HCT116 (cell line): ENCODE data around the gene SP3. TPM values are rescaled to one million over a fixed set of nuclear protein-coding genes. Genes with fewer than 3 reads are reported as not detected.

Source experiments
- ATAC-seq: fragments of 200-7000 bp; cut with Tn5 transposase; 2 replicates; pipeline ENCODE4 v1.9.1; 2020; ENCODE audit warnings: mild to moderate bottlenecking, moderate library complexity
- BruUV-seq: library from RNA; stranded (reverse); fragments of 400-500 nt; replicated peaks from 2 replicates; lab custom pipeline; 2021; lab: Mats Ljungman, UMichigan
- CTCF ChIA-PET: fragments of 300-600 bp; sonication (Branson Sonifier 250); formaldehyde crosslinking; loops from one replicate; lab custom pipeline; 2021; ENCODE audit warnings: antibody characterized with exemption; lab: Charles Lee
- POLR2A ChIA-PET: fragments of 300-600, 350-600 bp; sonication (Branson Sonifier 250); formaldehyde crosslinking; loops from one replicate; lab custom pipeline; 2021; ENCODE audit warnings: antibody characterized with exemption; lab: Charles Lee
- RAD21 ChIA-PET, 2 experiments: fragments of 300-600 bp; sonication (Branson Sonifier 250); formaldehyde crosslinking; loops; one replicate each; lab custom pipeline; 2023; ENCODE audit warnings: low total read pairs in 2 of 2; ENCODE audit not compliant: uncharacterized antibody in 2 of 2, unreplicated experiment in 2 of 2, low non-redundant PET in 1 of 2; lab: Charles Lee
- DNase-seq: peaks from one replicate; pipeline ENCODE4 v3.0.0-alpha.2; 2010; ENCODE audit warnings: low read depth, low spot score
- H2AFZ ChIP-seq: fragments of 200-600 bp; shearing (Covaris generic), sonication (generic); 2 replicates; pipeline ENCODE4 v1.6.1; 2017; ENCODE audit warnings: low read depth, mixed run types, mixed read lengths, antibody characterized with exemption, low read length; ENCODE audit not compliant: poor library complexity, severe bottlenecking
- H3K27ac ChIP-seq: 2 replicates; pipeline ENCODE4 v1.5.1; 2012; ENCODE audit warnings: low read depth, low read length
- H3K27me3 ChIP-seq: fragments of 200-600 bp; sonication (generic); 2 replicates; pipeline ENCODE4 v1.6.1; 2016; ENCODE audit warnings: mixed run types, low read length, mixed read lengths; ENCODE audit not compliant: insufficient read depth
- H3K36me3 ChIP-seq, 2 experiments: fragments of 200-500 bp in 1 of 2; fragments of 200-600 bp in 1 of 2; sonication (Bioruptor generic) in 1 of 2; sonication (generic) in 1 of 2; 2 replicates each; pipeline versions ENCODE4 v1.5.1 to v1.6.1; 2014 to 2016; ENCODE audit warnings: low read length in 2 of 2, inconsistent platforms in 1 of 2, mixed read lengths in 1 of 2, mixed run types in 1 of 2; ENCODE audit not compliant: insufficient read depth in 2 of 2, control insufficient read depth in 1 of 2
- H3K4me1 ChIP-seq, 2 experiments: fragments of 200-600 bp in 1 of 2; sonication (generic) in 1 of 2; 2 replicates each; pipeline versions ENCODE4 v1.5.1 to v1.6.1; 2012 to 2017; ENCODE audit warnings: low read length in 2 of 2, inconsistent platforms in 1 of 2, mild to moderate bottlenecking in 1 of 2, mixed read lengths in 1 of 2, mixed run types in 1 of 2, moderate library complexity in 1 of 2; ENCODE audit not compliant: insufficient read depth in 2 of 2, control insufficient read depth in 1 of 2
- H3K4me2 ChIP-seq: fragments of 200-600 bp; sonication (generic); 2 replicates; pipeline ENCODE4 v1.6.1; 2017; ENCODE audit warnings: mixed run types, low read length, mixed read lengths
- H3K4me3 ChIP-seq, 2 experiments: fragments of 200-600 bp in 1 of 2; sonication (generic) in 1 of 2; replicated peaks in 1 of 2; 2 replicates each; pipeline ENCODE4 v1.5.1; 2011 to 2016; ENCODE audit warnings: low read length in 2 of 2, control low read depth in 1 of 2, low read depth in 1 of 2, mild to moderate bottlenecking in 1 of 2, mixed read lengths in 1 of 2, mixed run types in 1 of 2
- H3K79me2 ChIP-seq: fragments of 200-600 bp; sonication (generic); 2 replicates; pipeline ENCODE4 v1.6.1; 2017; ENCODE audit warnings: mild to moderate bottlenecking, mixed run types, low read length, moderate library complexity, mixed read lengths; ENCODE audit not compliant: insufficient read depth
- H3K9ac ChIP-seq: fragments of 200-600 bp; sonication (generic); 2 replicates; pipeline ENCODE4 v1.6.1; 2016; ENCODE audit warnings: low read length, mixed read lengths
- H3K9me2 ChIP-seq: fragments of 200-600 bp; sonication (generic), shearing (Covaris generic); 2 replicates; pipeline ENCODE4 v1.6.1; 2017; ENCODE audit warnings: mixed run types, mild to moderate bottlenecking, moderate library complexity; ENCODE audit not compliant: insufficient read depth
- H3K9me3 ChIP-seq, 2 experiments: fragments of 200-500 bp in 1 of 2; fragments of 200-600 bp in 1 of 2; sonication (Bioruptor generic) in 1 of 2; sonication (generic) in 1 of 2; 2 replicates each; pipeline ENCODE4 v1.6.1; 2014 to 2017; ENCODE audit warnings: low read length in 2 of 2, mixed read lengths in 2 of 2, inconsistent platforms in 1 of 2, low read depth in 1 of 2, mild to moderate bottlenecking in 1 of 2, mixed run types in 1 of 2, moderate library complexity in 1 of 2; ENCODE audit not compliant: control insufficient read depth in 1 of 2, insufficient read depth in 1 of 2
- H4K20me1 ChIP-seq: fragments of 200-600 bp; sonication (generic), shearing (Covaris generic); 2 replicates; pipeline ENCODE4 v1.6.1; 2017; ENCODE audit warnings: mixed run types, mild to moderate bottlenecking, moderate library complexity; ENCODE audit not compliant: insufficient read depth
- CEBPB ChIP-seq: IDR thresholded peaks from 2 replicates; pipeline ENCODE4 v1.6.1; 2012; ENCODE audit warnings: low read depth
- EZH2 ChIP-seq: fragments of 200-600 bp; sonication (generic); IDR thresholded peaks from 2 replicates; pipeline ENCODE4 v1.6.1; 2017; ENCODE audit warnings: antibody characterized with exemption, mixed run types
- EZH2phosphoT487 ChIP-seq: fragments of 200-600 bp; IDR thresholded peaks from 2 replicates; pipeline ENCODE4 v1.6.1; 2018; ENCODE audit warnings: antibody characterized with exemption, borderline replicate concordance
- JUND ChIP-seq: IDR thresholded peaks from 2 replicates; pipeline ENCODE4 v1.6.1; 2012
- RAD21 ChIP-seq: IDR thresholded peaks from 2 replicates; pipeline ENCODE4 v1.6.1; 2012; ENCODE audit warnings: low read depth, mild to moderate bottlenecking
- SP1 ChIP-seq: IDR thresholded peaks from 2 replicates; pipeline ENCODE4 v1.6.1; 2012; ENCODE audit warnings: low read depth
- ZBTB33 ChIP-seq: IDR thresholded peaks from 2 replicates; pipeline ENCODE4 v1.6.1; 2011; ENCODE audit warnings: mild to moderate bottlenecking, low read length, moderate library complexity; ENCODE audit not compliant: insufficient replicate concordance; ENCODE audit errors: extremely low read depth
- ZFX ChIP-seq: fragments of 450-650 bp; IDR thresholded peaks from 2 replicates; pipeline ENCODE4 v1.6.1; 2017
- ZNF274 ChIP-seq: fragments of 200-500 bp; sonication (Bioruptor generic); IDR thresholded peaks from 2 replicates; pipeline ENCODE4 v1.6.1; 2014; ENCODE audit warnings: mild to moderate bottlenecking, low read depth, low read length, inconsistent platforms
- intact Hi-C: fragments of 100-400 bp; cut with micrococcal nuclease; formaldehyde crosslinking; loops from 2 replicates; pipeline ENCODE4 v1.10.0; 2022
- total RNA-seq: library from RNA; stranded (reverse); gene quantifications from one replicate; pipeline ENCODE4 v1.2.1, GENCODE V29; 2021; ENCODE audit not compliant: unreplicated experiment
- TF ChIP-seq, protein P1 (sequence below): IDR thresholded peaks from 2 replicates; pipeline ENCODE4 v1.6.1; 2012

The SP3 gene
- total RNA-seq, 1 experiment from 2014 or later = 98.0 TPM

GRCh38 chr2:173948842-173949241, 16.3 kb downstream of the SP3 start (continued):
- no peak for TF ChIP-seq JUND
- TF ChIP-seq, protein P1, sequence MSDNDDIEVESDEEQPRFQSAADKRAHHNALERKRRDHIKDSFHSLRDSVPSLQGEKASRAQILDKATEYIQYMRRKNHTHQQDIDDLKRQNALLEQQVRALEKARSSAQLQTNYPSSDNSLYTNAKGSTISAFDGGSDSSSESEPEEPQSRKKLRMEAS = no peak
- no peak for TF ChIP-seq ZBTB33
- TF ChIP-seq EZH2 = no peak
- no peak for TF ChIP-seq SP1
- TF ChIP-seq ZFX = no peak
- TF ChIP-seq CEBPB = no peak

DNA sequence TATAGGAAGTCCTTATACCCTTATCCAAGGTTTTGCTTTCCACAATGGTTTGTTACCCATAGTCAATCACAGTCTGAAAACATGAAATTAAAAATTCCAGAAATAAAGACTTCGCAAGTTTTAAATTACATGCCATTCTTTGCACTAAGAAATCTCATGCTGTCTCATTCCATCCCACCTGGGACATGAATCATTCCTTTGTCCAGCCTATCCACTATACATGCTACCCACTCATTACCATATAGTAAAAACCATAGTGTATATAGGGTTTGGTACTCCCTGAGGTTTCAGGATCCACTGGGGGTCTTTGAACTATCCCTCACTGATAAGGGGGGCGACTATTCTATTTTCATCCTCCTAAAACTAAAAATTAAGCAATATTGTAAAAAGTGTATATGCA, 17.0 kb downstream of the SP3 start:
- no peak for ATAC-seq
- Histone ChIP-seq H2AFZ (no peak overlapping the region), H3K27me3 (no peaks in the 10 kb centered on the region), H3K4me2 (no peak overlapping the region)
- no peak for DNase-seq
- no peak for TF ChIP-seq ZNF274
- TF ChIP-seq RAD21 = no peak
- no peak for TF ChIP-seq EZH2phosphoT487
- TF ChIP-seq, all 23 proteins: peak for 0
- H3K4me3 ChIP-seq = no peak overlapping the region
- H3K9ac ChIP-seq = no peak overlapping the region
- BruUV-seq = no TSS peak
- H3K27ac ChIP-seq = no peak overlapping the region
- intact Hi-C loops = no loop called here
- peaks cover 56% of the 10 kb centered on the region; the same call in 1 of the 2 replicates for H4K20me1 ChIP-seq
- no peaks in the 10 kb centered on the region for H3K9me3 ChIP-seq
- no peaks in the 10 kb centered on the region for H3K9me2 ChIP-seq
- ChIA-PET CTCF (no interaction called here), RAD21 (no interaction called here), POLR2A (no interaction called here)
- H3K4me1 ChIP-seq = peaks cover 0 to 22% of the 10 kb centered on the region in 2 experiments; a peak in 2 of 4 replicates
- peaks cover 0 to 16% of the 10 kb centered on the region in 2 experiments; a peak in 1 of 4 replicates for H3K36me3 ChIP-seq
- peaks cover 100% of the 10 kb centered on the region for H3K79me2 ChIP-seq
